GM12878 (cell line): ENCODE results near the gene C2CD5. TPM values are rescaled to one million over a fixed set of nuclear protein-coding genes. Genes with fewer than 3 reads are reported as not detected.

Source experiments
- ATAC-seq: fragments of 200-7000 bp; cut with Tn5 transposase; 3 replicates; pipeline ENCODE4 v1.9.1; 2020; ENCODE audit warnings: mild to moderate bottlenecking, moderate library complexity
- BruUV-seq: library from RNA; stranded (reverse); fragments of 400-500 nt; replicated peaks from 2 replicates; lab custom pipeline; 2021; lab: Mats Ljungman, UMichigan
- CTCF ChIA-PET: fragments of 300-600 bp; sonication (Branson Sonifier 250); formaldehyde crosslinking; extraction: SDS; loops from one replicate; lab custom pipeline; 2021; ENCODE audit warnings: inconsistent platforms; lab: Yijun Ruan, JAX
- POLR2A ChIA-PET: fragments of 350-600 bp; formaldehyde crosslinking; extraction: SDS; loops from one replicate; lab custom pipeline; 2021; ENCODE audit warnings: inconsistent platforms; lab: Charles Lee
- RAD21 ChIA-PET: fragments of 300-600 bp; sonication (Branson Sonifier 250); formaldehyde crosslinking; loops from one replicate; lab custom pipeline; 2023; ENCODE audit warnings: antibody characterized with exemption; ENCODE audit not compliant: unreplicated experiment; lab: Charles Lee
- SMC1A ChIA-PET: fragments of 300-600 bp; sonication (Branson Sonifier 250); formaldehyde crosslinking; loops from one replicate; lab custom pipeline; 2023; ENCODE audit not compliant: unreplicated experiment, uncharacterized antibody; lab: Charles Lee
- DNase-seq: peaks from one replicate; pipeline ENCODE4 v3.0.0-alpha.2; 2011; ENCODE audit warnings: low read depth, low spot score
- FAIRE-seq: peaks from 3 replicates; lab custom pipeline; 2011; peaks lifted over from hg19 to GRCh38; lab: Jason Lieb, UNC
- H2AFZ ChIP-seq: 2 replicates; pipeline ENCODE4 v1.6.0; 2011; ENCODE audit warnings: low read depth, low read length, control low read depth; ENCODE audit not compliant: control insufficient read depth
- H3K27ac ChIP-seq: 2 replicates; pipeline ENCODE4 v1.5.1; 2011; ENCODE audit warnings: control low read depth; ENCODE audit not compliant: control insufficient read depth, insufficient read depth
- H3K27me3 ChIP-seq, 2 experiments: replicated peaks in 1 of 2; 2 replicates each; pipeline versions ENCODE4 v1.6.0 to v1.6.1; 2011; ENCODE audit warnings: low read length in 1 of 2; ENCODE audit not compliant: control insufficient read depth in 2 of 2, insufficient read depth in 2 of 2
- H3K36me3 ChIP-seq, 2 experiments: 2 replicates each; pipeline ENCODE4 v1.5.1; 2011; ENCODE audit warnings: low read length in 1 of 2; ENCODE audit not compliant: control insufficient read depth in 2 of 2, insufficient read depth in 2 of 2
- H3K4me1 ChIP-seq: 2 replicates; pipeline ENCODE4 v1.6.1; 2011; ENCODE audit warnings: mild to moderate bottlenecking, low read length, moderate library complexity, mixed read lengths; ENCODE audit not compliant: control insufficient read depth, insufficient read depth
- H3K4me2 ChIP-seq: 2 replicates; pipeline ENCODE4 v1.6.0; 2011; ENCODE audit warnings: control low read depth; ENCODE audit not compliant: control insufficient read depth, insufficient read depth
- H3K4me3 ChIP-seq: fragments of 200-600 bp; sonication (generic); 2 replicates; pipeline ENCODE4 v1.5.1; 2016
- H3K79me2 ChIP-seq: 2 replicates; pipeline ENCODE4 v1.6.0; 2011; ENCODE audit warnings: low read length; ENCODE audit not compliant: control insufficient read depth, insufficient read depth
- H3K9ac ChIP-seq: 2 replicates; pipeline ENCODE4 v1.8.0; 2011; ENCODE audit warnings: low read length, control low read depth, mixed read lengths; ENCODE audit not compliant: control insufficient read depth, insufficient read depth
- H3K9me3 ChIP-seq: replicated peaks from 3 replicates; pipeline ENCODE4 v1.5.1; 2011; ENCODE audit warnings: mild to moderate bottlenecking, low read length; ENCODE audit not compliant: control insufficient read depth, insufficient read depth
- H4K20me1 ChIP-seq: 2 replicates; pipeline ENCODE4 v1.6.0; 2011; ENCODE audit not compliant: control insufficient read depth, insufficient read depth
- HCFC1 ChIP-seq: fragments of 150-350 bp; IDR thresholded peaks from 2 replicates; pipeline ENCODE4 v1.6.1; 2014; ENCODE audit warnings: low read length
- NR2F1 ChIP-seq: fragments of 450-650 bp; conservative IDR thresholded peaks from 2 replicates; pipeline ENCODE4 v1.6.1; 2017; ENCODE audit warnings: mild to moderate bottlenecking
- RAD51 ChIP-seq: fragments of 450-650 bp; IDR thresholded peaks from 2 replicates; pipeline ENCODE4 v1.6.1; 2016; ENCODE audit warnings: moderate library complexity, mild to moderate bottlenecking, inconsistent platforms
- SMC3 ChIP-seq: IDR thresholded peaks from 2 replicates; pipeline ENCODE4 v1.6.1; 2011; ENCODE audit warnings: low read length, improper control_type of control experiment, borderline replicate concordance
- USF2 ChIP-seq: IDR thresholded peaks from 2 replicates; pipeline ENCODE4 v1.6.1; 2011; ENCODE audit warnings: low read depth, low read length, improper control_type of control experiment, borderline replicate concordance
- WGBS: methylation state at CpG from one replicate; pipeline ENCODE4 v1.1.6; 2016; ENCODE audit warnings: low lambda C conversion rate; ENCODE audit not compliant: insufficient replicate concordance, insufficient coverage; ENCODE audit errors: missing lambda C conversion rate; 5-methylcytosine and 5-hydroxymethylcytosine counted together
- in situ Hi-C: fragments of 300-500 bp; cut with MboI; formaldehyde crosslinking; loops from 9 replicates; pipeline ENCODE4 v1.14.3; 2018; ENCODE audit warnings: mixed read lengths
- intact Hi-C: fragments of 100-400 bp; cut with micrococcal nuclease; formaldehyde crosslinking; loops from one replicate; pipeline ENCODE4 v1.14.2; 2022; ENCODE audit not compliant: unreplicated experiment
- polyA plus RNA-seq, 11 experiments: library from polyadenylated mRNA; depleted of rRNA in 4 of 11; unstranded in 6 of 11; stranded (reverse) in 5 of 11; fragments of >200 nt; fragmentation: Nextera tagmentation in 4 of 11; fragmentation: Illumina TruSeq in 1 of 11; extraction: Ambion mirVana in 4 of 11; extraction: Trizol in 1 of 11; gene quantifications; 1 replicate in 1 of 11; 2 replicates in 10 of 11; pipeline versions ENCODE4 v1.2.1 to v1.2.3, GENCODE V29; 2011 to 2016; ENCODE audit warnings: inconsistent platforms in 2 of 11, missing spikeins in 2 of 11, low read depth in 1 of 11
- total RNA-seq, 4 experiments: library from RNA; depleted of rRNA in 3 of 4; stranded (reverse); fragments of >200 nt in 3 of 4; fragmentation: Illumina TruSeq in 1 of 4; extraction: Trizol in 1 of 4; gene quantifications; 2 replicates each; pipeline versions ENCODE4 v1.2.1 to v1.2.3, GENCODE V29; 2013 to 2021
- TF ChIP-seq, protein P1 (sequence below): fragments of 450-650 bp; IDR thresholded peaks from 2 replicates; pipeline ENCODE4 v1.6.1; 2016; ENCODE audit warnings: mild to moderate bottlenecking
- TF ChIP-seq, protein P2 (sequence below): fragments of 450-650 bp; formaldehyde crosslinking; IDR thresholded peaks from 2 replicates; pipeline ENCODE4 v1.4.0; 2022; ENCODE audit warnings: mild to moderate bottlenecking, moderate library complexity

C2CD5 gene
- total and polyA plus RNA-seq, 10 of the 15 experiments (the other 5 are each of a cell fraction or from before 2014, with no cell fraction given) = 7.7 to 55.0 (median 27.0) TPM

GRCh38 chr12:22505826-22506225 is 38.5 kb downstream of the C2CD5 start (continued):
- TF ChIP-seq RAD51 (no peak), USF2 (no peak), NR2F1 (no peak), SMC3 (no peak), HCFC1 (no peak)
- TF ChIP-seq, protein P1, sequence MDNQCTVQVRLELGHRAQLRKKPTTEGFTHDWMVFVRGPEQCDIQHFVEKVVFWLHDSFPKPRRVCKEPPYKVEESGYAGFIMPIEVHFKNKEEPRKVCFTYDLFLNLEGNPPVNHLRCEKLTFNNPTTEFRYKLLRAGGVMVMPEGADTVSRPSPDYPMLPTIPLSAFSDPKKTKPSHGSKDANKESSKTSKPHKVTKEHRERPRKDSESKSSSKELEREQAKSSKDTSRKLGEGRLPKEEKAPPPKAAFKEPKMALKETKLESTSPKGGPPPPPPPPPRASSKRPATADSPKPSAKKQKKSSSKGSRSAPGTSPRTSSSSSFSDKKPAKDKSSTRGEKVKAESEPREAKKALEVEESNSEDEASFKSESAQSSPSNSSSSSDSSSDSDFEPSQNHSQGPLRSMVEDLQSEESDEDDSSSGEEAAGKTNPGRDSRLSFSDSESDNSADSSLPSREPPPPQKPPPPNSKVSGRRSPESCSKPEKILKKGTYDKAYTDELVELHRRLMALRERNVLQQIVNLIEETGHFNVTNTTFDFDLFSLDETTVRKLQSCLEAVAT = no peak

DNA sequence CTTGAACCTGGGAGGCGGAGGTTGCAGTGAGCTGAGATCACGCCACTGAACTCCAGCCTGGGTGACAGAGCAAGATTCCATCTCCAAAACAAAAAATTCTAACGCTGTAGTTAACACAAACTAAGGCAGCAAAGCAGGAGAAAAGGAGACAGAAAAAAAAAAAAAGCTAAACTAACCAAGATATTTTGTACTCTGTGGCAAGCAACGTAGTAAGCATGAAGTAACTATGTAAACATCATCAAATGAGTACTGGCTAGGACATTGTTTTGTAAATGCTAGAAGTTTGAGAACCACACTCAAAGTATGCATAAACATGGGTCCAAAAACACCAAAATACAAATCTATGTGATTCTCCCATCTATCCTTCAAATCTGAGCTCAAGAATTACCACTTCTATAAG is 44.2 kb downstream of the C2CD5 start:
- CTCF ChIA-PET = interaction anchor here (0.8 to 1.7 kb wide), 2 partner anchors 10 to 41 kb away, joined by 4 to 5 read pairs; no protein-coding TSS in a partner anchor

More for the DNA sequence above, 44.2 kb downstream of the C2CD5 start:
- no peaks in the 10 kb centered on the region for H3K79me2 ChIP-seq
- intact Hi-C loops (no loop called here), in situ Hi-C loops (no loop called here)
- ATAC-seq = no peak
- SMC1A ChIA-PET = no interaction called here
- H3K4me3 ChIP-seq = no peak overlapping the region
- POLR2A ChIA-PET = interaction anchor here (0.6 kb wide), 1 partner anchor 10 kb away, joined by 3 read pairs; no protein-coding TSS in a partner anchor
- no peak overlapping the region for H3K9ac ChIP-seq
- H3K9me3 ChIP-seq = no peaks in the 10 kb centered on the region
- H3K27me3 ChIP-seq = no peaks in the 10 kb centered on the region
- RAD21 ChIA-PET = no interaction called here
- H3K4me2 ChIP-seq = no peak overlapping the region
- no peaks in the 10 kb centered on the region for H3K4me1 ChIP-seq
- no peaks in the 10 kb centered on the region; a peak in 1 of 4 replicates for H3K36me3 ChIP-seq
- no peak for FAIRE-seq
- no peak overlapping the region for H3K27ac ChIP-seq
- BruUV-seq = no TSS peak
- 94% methylated on average over 4 of the region's 4 CpGs for WGBS
- DNase-seq = no peak
- H4K20me1 ChIP-seq = no peaks in the 10 kb centered on the region
- H2AFZ ChIP-seq = no peak overlapping the region
- TF ChIP-seq, protein P2, sequence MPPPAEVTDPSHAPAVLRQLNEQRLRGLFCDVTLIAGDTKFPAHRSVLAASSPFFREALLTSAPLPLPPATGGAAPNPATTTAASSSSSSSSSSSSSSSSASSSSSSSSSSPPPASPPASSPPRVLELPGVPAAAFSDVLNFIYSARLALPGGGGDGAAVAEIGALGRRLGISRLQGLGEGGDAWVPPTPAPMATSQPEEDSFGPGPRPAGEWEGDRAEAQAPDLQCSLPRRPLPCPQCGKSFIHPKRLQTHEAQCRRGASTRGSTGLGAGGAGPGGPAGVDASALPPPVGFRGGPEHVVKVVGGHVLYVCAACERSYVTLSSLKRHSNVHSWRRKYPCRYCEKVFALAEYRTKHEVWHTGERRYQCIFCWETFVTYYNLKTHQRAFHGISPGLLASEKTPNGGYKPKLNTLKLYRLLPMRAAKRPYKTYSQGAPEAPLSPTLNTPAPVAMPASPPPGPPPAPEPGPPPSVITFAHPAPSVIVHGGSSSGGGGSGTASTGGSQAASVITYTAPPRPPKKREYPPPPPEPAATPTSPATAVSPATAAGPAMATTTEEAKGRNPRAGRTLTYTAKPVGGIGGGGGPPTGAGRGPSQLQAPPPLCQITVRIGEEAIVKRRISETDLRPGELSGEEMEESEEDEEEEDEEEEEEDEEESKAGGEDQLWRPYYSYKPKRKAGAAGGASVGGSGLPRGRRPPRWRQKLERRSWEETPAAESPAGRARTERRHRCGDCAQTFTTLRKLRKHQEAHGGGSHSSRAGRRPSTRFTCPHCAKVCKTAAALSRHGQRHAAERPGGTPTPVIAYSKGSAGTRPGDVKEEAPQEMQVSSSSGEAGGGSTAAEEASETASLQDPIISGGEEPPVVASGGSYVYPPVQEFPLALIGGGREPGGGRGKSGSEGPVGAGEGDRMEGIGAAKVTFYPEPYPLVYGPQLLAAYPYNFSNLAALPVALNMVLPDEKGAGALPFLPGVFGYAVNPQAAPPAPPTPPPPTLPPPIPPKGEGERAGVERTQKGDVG (CRISPR knock-in tag) = no peak
